GM19238 (cell line): ENCODE data around the gene GTF3C6.
"Not testable (repeated sequence)": the region's sequence is repeated elsewhere in the genome, so short reads cannot be mapped to it uniquely, and the experiment has no call there.

Experiments
- DNase-seq: peaks from one replicate; pipeline ENCODE4 v3.0.0; 2011; ENCODE audit warnings: low spot score; ENCODE audit not compliant: insufficient read length

GTF3C6 gene

GRCh38 chr6:110979565-110980101 is 21.1 kb downstream of the GTF3C6 start:
- no peak for DNase-seq

- DNase-seq, result no peak
Measured at GRCh38 chr6:110980227-110980626, 21.7 kb downstream of the GTF3C6 start.

- no peak for DNase-seq
Measured at GRCh38 chr6:110980648-110981047, 22.1 kb downstream of the GTF3C6 start.

GRCh38 chr6:110981202-110981600 is 22.7 kb downstream of the GTF3C6 start:
- DNase-seq, result no peak

- DNase-seq, result no peak
Measured at GRCh38 chr6:110990840-110991576, 32.5 kb downstream of the GTF3C6 start.

- DNase-seq, result no peak
Measured at GRCh38 chr6:110996691-110997090, 38.2 kb downstream of the GTF3C6 start.

- no peak for DNase-seq
Measured at GRCh38 chr6:110999634-111000270, 41.2 kb downstream of the GTF3C6 start.

- no peak for DNase-seq
Measured at GRCh38 chr6:111002350-111002749, 43.8 kb downstream of the GTF3C6 start.

GRCh38 chr6:111011360-111012142 is 53.0 kb downstream of the GTF3C6 start:
- peak; percentile 12 for DNase-seq

- no peak for DNase-seq
Measured at GRCh38 chr6:111012143-111012452, 53.6 kb downstream of the GTF3C6 start.

- DNase-seq, result not testable (repeated sequence)
Measured at GRCh38 chr6:111012520-111012919, 54.0 kb downstream of the GTF3C6 start.

- no peak for DNase-seq
Measured at GRCh38 chr6:111013144-111013915, 54.8 kb downstream of the GTF3C6 start.

- no peak for DNase-seq
Measured at GRCh38 chr6:111015389-111016124, 57.1 kb downstream of the GTF3C6 start.

- DNase-seq, result not testable (repeated sequence)
Measured at GRCh38 chr6:111017241-111017640, 58.7 kb downstream of the GTF3C6 start.
